Naive thymus-derived CD8-positive, alpha-beta T cell (primary cell): ENCODE measurements around the gene PAOX. TPM values are rescaled to one million over a fixed set of nuclear protein-coding genes. Genes with fewer than 3 reads are reported as not detected.
"Not testable (repeated sequence)": the region's sequence is repeated elsewhere in the genome, so short reads cannot be mapped to it uniquely, and the experiment has no call there.

Source experiments
- ATAC-seq, 2 donors: fragments of 150-1000 bp; cut with Tn5 transposase in 1 of 2; sonication (Bioruptor Pico), chemical (Tn5 transposase) in 1 of 2; 1 replicate in 1 of 2; 2 replicates in 1 of 2; pipeline ENCODE4 v1.10.0; 2021; ENCODE audit warnings: mild to moderate bottlenecking in 2 of 2, moderate library complexity in 2 of 2
- POLR2A ChIA-PET: fragments of 350-600 bp; sonication (Branson Sonifier 250); formaldehyde crosslinking; loops from one replicate; lab custom pipeline; 2021; ENCODE audit warnings: antibody characterized with exemption; lab: Charles Lee
- DNase-seq, 10 donors: peaks; one replicate each; pipeline versions ENCODE4 v3.0.0 to v3.0.0-alpha.2; 2020 to 2022
- H3K27ac Mint-ChIP-seq, 10 donors: one replicate each; pipeline ENCODE4 v1.8.0; 2020 to 2022; ENCODE audit warnings: mild to moderate bottlenecking in 10 of 10, mixed read lengths in 10 of 10, moderate library complexity in 4 of 10, inconsistent platforms in 1 of 10
- H3K27me3 Mint-ChIP-seq, 5 donors: one replicate each; pipeline ENCODE4 v1.8.0; 2021 to 2022; ENCODE audit warnings: mixed read lengths in 5 of 5
- H3K36me3 Mint-ChIP-seq, 3 donors: one replicate each; pipeline ENCODE4 v1.8.0; 2020 to 2022; ENCODE audit warnings: mixed read lengths in 3 of 3, mild to moderate bottlenecking in 2 of 3, inconsistent platforms in 1 of 3
- H3K4me1 Mint-ChIP-seq, 4 donors: one replicate each; pipeline ENCODE4 v1.8.0; 2021 to 2022; ENCODE audit warnings: mixed read lengths in 4 of 4
- H3K4me3 Mint-ChIP-seq, 10 donors: one replicate each; pipeline ENCODE4 v1.8.0; 2020 to 2022; ENCODE audit warnings: mild to moderate bottlenecking in 10 of 10, mixed read lengths in 10 of 10, moderate library complexity in 6 of 10, inconsistent platforms in 1 of 10
- H3K9me3 Mint-ChIP-seq, 9 donors: one replicate each; pipeline ENCODE4 v1.8.0; 2020 to 2022; ENCODE audit warnings: mixed read lengths in 9 of 9, mild to moderate bottlenecking in 3 of 9, inconsistent platforms in 1 of 9, moderate library complexity in 1 of 9
- polyA plus RNA-seq, 3 donors: library from polyadenylated mRNA; unstranded; fragments of 300-500 nt; fragmentation: Illumina TruSeq; gene quantifications; one replicate each; pipeline ENCODE4 v1.2.3, GENCODE V29; 2021
- total RNA-seq, 8 experiments: library from RNA in 2 of 8; stranded (reverse) in 2 of 8; gene quantifications; one replicate each; pipeline ENCODE4 v1.2.3 and lab custom pipeline; 2021 to 2026

PAOX gene
- total and polyA plus RNA-seq, 5 experiments from 2014 or later = 10.9 to 15.6 (median 11.9) TPM

DNA sequence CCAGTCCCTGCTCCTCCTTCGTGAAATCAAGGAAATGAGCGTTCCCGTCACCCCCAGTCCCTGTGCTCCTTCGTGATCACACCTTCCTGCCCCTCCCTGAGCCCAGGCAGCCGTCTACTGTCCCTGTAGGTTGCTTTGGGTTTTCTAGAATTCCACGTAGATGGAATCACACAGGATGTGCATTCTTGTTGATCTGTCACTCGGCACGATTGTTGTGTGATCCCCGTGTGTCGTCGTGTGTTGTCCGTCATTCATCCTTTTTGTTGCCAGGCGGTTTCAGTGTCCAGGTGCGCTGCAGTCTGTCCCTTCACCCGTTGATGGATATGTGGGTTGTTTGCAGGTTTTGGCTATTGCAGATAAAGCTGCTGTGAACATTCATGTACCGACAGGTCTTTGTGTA lies 24.3 kb downstream of the PAOX start:
- H3K27me3 Mint-ChIP-seq = no peaks in the 10 kb centered on the region
- POLR2A ChIA-PET = no interaction called here
- DNase-seq (no peak), ATAC-seq (no peak)
- H3K9me3 Mint-ChIP-seq = peaks cover 0 to 3% (median 0%) of the 10 kb centered on the region in 9 donors
- peaks cover 10 to 90% (median 27%) of the 10 kb centered on the region in 3 donors for H3K36me3 Mint-ChIP-seq
- no peak overlapping the region for H3K4me3 Mint-ChIP-seq
- H3K4me1 Mint-ChIP-seq = peaks cover 35 to 46% (median 40%) of the 10 kb centered on the region in 4 donors
- H3K27ac Mint-ChIP-seq = peak overlapping the region in 2 of 10 donors; percentile 35 to 58

DNA sequence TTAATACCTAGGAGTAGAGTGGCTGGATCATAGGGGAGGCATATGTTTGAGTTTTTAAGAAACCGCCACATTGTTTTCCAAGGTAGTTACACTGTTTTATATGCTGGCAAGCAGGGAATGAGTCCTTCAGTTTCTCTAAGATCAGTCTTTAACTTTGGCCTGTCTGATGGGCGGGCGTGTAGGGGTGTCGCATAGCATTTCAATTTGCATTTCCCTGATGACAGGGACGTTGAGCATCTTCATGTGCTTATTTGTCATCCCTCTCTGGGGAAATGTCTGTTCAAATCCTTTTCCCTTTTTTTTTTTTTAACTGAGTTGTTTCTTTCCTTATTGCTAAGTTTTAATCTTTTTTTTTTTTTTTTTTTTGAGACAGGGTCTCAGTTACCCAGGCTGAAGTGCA lies 24.7 kb downstream of the PAOX start:
- H3K4me1 Mint-ChIP-seq = peaks cover 35 to 47% (median 45%) of the 10 kb centered on the region in 4 donors
- POLR2A ChIA-PET = no interaction called here
- peaks cover 15 to 90% (median 31%) of the 10 kb centered on the region in 3 donors for H3K36me3 Mint-ChIP-seq
- H3K9me3 Mint-ChIP-seq = peaks cover 0 to 6% (median 0%) of the 10 kb centered on the region in 9 donors
- no peak overlapping the region for H3K4me3 Mint-ChIP-seq
- DNase-seq (no peak), ATAC-seq (no peak)
- H3K27me3 Mint-ChIP-seq = no peaks in the 10 kb centered on the region
- peak overlapping the region in 1 of 10 donors; percentile 58 for H3K27ac Mint-ChIP-seq

DNA sequence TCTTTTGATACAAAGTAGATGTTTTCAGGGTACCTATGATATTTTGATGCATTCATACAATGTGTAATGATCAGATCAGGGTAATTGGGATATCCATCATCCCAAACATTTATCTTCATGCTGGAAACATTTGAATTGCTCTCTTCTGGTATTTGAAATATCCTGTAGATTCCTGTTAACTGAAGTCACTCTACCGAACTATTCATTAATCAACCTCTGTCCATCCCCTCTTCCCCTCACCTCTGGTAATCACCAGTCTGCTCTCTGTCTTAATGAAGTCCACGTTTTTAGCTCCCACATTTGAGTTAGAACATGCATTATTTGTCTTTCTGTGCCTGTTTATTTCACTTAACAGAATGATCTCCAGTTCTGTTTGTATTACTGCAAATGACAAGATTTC lies 26.2 kb downstream of the PAOX start:
- H3K4me3 Mint-ChIP-seq = no peak overlapping the region
- peaks cover 44 to 56% (median 54%) of the 10 kb centered on the region in 4 donors for H3K4me1 Mint-ChIP-seq
- peaks cover 27 to 90% (median 44%) of the 10 kb centered on the region in 3 donors for H3K36me3 Mint-ChIP-seq
- peaks cover 0 to 6% (median 1%) of the 10 kb centered on the region in 9 donors for H3K9me3 Mint-ChIP-seq
- DNase-seq = no peak
- POLR2A ChIA-PET = no interaction called here
- H3K27me3 Mint-ChIP-seq = no peaks in the 10 kb centered on the region
- H3K27ac Mint-ChIP-seq = peak overlapping the region in 6 of 10 donors; percentile 0 to 72 (median 17)
- no peak for ATAC-seq

DNA sequence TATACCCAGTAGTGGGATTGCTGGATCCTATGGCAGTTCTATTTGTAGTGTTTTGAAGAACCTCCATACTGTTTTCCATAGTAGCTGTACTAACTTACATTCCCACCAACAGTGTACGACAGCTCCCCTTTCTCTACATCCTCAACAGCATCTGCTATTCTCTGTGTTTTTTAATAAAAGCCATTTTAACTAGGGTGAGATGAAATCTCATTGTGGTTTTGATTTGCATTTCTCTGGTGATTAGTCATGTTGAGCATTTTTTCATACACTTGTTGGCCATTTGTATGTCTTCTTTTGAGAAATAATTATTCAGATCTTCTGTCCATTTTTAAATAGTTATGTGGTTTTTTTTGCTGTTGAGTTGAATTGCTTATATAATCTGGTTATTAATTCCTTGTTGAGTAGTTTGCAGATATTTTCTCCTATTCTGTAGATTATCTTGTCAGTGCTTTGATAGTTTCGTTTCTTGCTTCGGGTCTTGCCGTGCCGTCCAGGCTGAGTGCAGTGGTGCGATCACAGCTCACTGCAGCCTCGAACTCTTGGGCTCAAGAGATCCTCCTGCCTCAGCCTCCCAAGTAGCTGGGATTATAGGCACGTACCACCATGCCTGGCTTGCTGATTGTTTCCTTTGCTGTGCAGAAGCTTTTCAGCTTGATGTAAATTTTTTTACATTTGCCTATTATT lies 26.9 kb downstream of the PAOX start:
- H3K9me3 Mint-ChIP-seq = peaks cover 0 to 12% (median 7%) of the 10 kb centered on the region in 9 donors
- DNase-seq = no peak
- no peak for ATAC-seq
- peak overlapping the region in 5 of 10 donors; percentile 23 to 76 (median 38) for H3K27ac Mint-ChIP-seq
- POLR2A ChIA-PET = no interaction called here
- peaks cover 33 to 91% (median 51%) of the 10 kb centered on the region in 3 donors for H3K36me3 Mint-ChIP-seq
- peaks cover 40 to 52% (median 49%) of the 10 kb centered on the region in 4 donors for H3K4me1 Mint-ChIP-seq
- H3K27me3 Mint-ChIP-seq = no peaks in the 10 kb centered on the region
- H3K4me3 Mint-ChIP-seq = no peak overlapping the region

DNA sequence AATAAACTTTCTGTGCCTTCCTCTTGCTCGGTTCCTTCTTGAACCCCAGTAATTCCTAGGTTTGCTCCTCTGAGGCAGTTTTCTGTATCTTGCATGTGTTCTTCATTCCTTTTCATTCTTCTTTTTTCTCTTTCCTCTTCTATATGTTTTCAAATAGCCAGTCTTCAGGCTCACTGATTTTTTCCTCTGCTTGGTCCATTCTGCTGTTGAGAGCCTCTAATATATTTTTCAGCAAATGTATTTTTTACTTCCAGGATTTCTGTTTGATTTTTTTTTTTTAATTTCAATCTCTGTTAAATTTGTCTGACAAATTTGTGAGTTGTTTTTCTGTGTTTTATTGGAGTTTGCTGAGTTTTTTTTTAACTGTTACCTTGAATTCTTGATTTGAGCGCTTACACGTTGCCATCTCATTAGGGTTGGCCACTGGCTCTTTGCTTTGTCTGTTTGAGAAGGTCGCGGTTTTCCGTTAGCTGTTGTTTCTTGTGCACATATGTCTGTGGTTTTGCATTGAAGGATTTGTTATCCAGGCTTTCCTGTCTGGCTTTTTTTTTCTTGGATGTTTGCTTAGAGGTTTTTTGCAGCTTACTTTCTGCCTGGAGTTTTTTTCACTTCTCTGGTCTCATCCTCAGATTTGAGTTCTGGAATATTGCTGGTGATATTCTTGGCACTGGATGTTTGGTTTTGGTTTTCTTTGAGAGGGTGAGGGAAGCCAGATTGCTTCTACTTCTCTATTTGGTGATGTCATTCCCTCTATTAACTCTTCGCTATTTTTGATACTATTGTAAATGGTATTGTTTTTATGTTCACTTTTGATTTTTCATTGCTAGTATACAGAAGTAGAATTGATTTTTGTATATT lies 32.7 kb downstream of the PAOX start:
- peak overlapping the region in 3 of 10 donors; percentile 20 to 41 (median 33) for H3K4me3 Mint-ChIP-seq
- no peaks in the 10 kb centered on the region for H3K27me3 Mint-ChIP-seq
- H3K36me3 Mint-ChIP-seq = peaks cover 64 to 90% (median 78%) of the 10 kb centered on the region in 3 donors
- peaks cover 6 to 44% (median 25%) of the 10 kb centered on the region in 9 donors for H3K9me3 Mint-ChIP-seq
- DNase-seq (no peak), ATAC-seq (no peak)
- H3K4me1 Mint-ChIP-seq = peaks cover 17 to 26% (median 25%) of the 10 kb centered on the region in 4 donors
- POLR2A ChIA-PET = interaction anchor here (1.1 kb wide), 1 partner anchor 31 kb away, joined by 3 read pairs; no protein-coding TSS in a partner anchor
- no peak overlapping the region for H3K27ac Mint-ChIP-seq

DNA sequence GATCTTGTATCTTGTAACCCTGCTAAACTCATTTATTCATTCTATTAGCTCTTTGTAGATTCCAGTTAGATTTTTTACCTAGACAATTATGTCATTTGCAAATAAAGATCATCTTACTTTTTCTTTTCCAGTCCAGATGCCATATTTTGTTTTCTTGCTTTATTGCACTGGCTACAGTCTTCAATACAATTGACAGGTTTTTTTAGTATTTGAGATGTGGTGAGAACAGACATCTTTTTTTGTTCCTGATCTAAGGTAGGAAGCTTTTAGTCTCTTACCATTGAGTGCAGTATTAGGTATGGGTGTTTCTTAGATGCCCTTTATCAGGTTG lies 33.3 kb downstream of the PAOX start:
- POLR2A ChIA-PET = interaction anchor here (1.1 kb wide), 1 partner anchor 31 kb away, joined by 3 read pairs; no protein-coding TSS in a partner anchor
- Mint-ChIP-seq H3K27ac (no peak overlapping the region), H3K9me3 (peaks cover 6 to 44% (median 25%) of the 10 kb centered on the region in 9 donors), H3K27me3 (no peaks in the 10 kb centered on the region), H3K36me3 (peaks cover 64 to 84% (median 75%) of the 10 kb centered on the region in 3 donors), H3K4me3 (no peak overlapping the region), H3K4me1 (peaks cover 13 to 26% (median 21%) of the 10 kb centered on the region in 4 donors)
- ATAC-seq = no peak
- DNase-seq = no peak

DNA sequence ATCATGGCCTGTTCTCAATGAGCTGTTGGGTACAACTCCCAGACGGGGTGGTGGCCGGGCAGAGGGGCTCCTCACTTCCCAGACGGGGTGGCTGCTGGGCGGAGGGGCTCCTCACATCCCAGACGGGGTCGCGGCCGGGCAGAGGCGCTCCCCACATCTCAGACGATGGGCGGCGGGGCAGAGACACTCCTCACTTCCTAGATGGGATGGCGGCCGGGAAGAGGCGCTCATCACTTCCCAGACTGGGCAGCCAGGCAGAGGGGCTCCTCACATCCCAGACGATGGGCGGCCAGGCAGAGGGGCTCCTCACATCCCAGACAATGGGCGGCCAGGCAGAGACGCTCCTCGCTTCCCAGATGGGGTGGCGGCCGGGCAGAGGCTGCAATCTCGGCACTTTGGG lies 35.3 kb downstream of the PAOX start:
- H3K36me3 Mint-ChIP-seq = peaks cover 47 to 73% (median 56%) of the 10 kb centered on the region in 3 donors
- H3K4me1 Mint-ChIP-seq, POLR2A ChIA-PET, DNase-seq, ATAC-seq, H3K27me3 Mint-ChIP-seq, H3K27ac Mint-ChIP-seq, H3K4me3 Mint-ChIP-seq: not testable (repeated sequence)
- peaks cover 6 to 38% (median 25%) of the 10 kb centered on the region in 9 donors for H3K9me3 Mint-ChIP-seq

DNA sequence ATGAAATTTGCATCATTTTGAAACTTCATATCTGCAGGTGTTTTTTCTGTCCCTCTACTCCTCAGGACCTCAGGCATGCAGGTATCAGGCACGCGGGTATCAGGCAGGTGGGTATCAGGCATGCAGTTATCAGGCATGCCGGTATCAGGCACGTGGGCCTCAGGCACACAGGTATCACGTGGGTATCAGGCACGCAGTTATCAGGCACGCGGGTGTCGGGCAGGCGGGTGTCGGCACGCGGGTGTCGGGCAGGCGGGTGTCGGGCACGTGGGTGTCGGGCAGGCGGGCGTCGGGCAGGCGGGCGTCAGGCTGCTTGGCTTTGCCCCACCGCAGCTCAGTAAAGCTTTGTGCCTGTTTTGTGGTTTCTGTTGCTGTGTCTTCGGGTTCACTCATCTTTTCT lies 36.7 kb downstream of the PAOX start:
- POLR2A ChIA-PET = no interaction called here
- H3K4me3 Mint-ChIP-seq = no peak overlapping the region
- H3K9me3 Mint-ChIP-seq = peaks cover 6 to 34% (median 20%) of the 10 kb centered on the region in 9 donors
- no peaks in the 10 kb centered on the region for H3K27me3 Mint-ChIP-seq
- no peak overlapping the region for H3K27ac Mint-ChIP-seq
- H3K36me3 Mint-ChIP-seq = peaks cover 37 to 69% (median 44%) of the 10 kb centered on the region in 3 donors
- no peak for ATAC-seq
- peaks cover 0 to 3% (median under 1%) of the 10 kb centered on the region in 4 donors for H3K4me1 Mint-ChIP-seq
- DNase-seq = no peak

DNA sequence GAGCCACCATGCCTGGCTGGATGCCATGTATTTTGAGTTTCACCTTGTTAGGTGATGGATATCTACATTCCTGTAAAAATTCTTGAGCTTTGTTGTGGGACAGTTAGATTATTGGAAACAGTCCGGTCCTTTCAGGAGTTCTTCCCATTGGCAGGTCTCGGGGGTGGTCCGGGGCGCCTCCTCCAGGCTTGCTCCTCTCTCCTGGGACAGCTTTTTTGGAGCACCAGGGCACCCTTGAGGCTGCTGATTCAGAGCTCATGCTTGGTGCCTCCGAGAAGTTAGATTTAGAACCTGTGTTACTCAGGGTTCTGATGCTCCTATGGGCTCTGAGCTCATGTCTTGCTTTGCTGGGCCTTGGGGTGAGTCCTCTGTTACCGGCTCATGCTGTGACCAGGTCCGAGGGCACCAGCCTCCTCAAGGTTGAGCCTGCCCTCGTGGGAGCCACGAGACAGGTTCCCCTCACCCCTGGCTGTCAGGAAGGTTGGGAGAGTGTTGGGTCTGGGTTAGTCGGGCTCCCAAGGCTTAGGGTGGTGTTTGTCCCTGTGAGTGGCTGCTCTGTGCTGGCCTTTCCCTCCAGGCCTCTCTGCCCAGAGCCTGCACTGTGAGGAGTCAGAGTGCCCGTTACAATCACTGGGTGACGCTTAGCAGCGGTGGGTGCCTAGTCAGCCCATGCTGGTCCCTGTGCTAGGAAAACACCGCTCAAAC lies 39.4 kb downstream of the PAOX start:
- no peak overlapping the region for H3K4me3 Mint-ChIP-seq
- POLR2A ChIA-PET = no interaction called here
- H3K4me1 Mint-ChIP-seq = peaks cover 2 to 9% (median 4%) of the 10 kb centered on the region in 4 donors
- peaks cover 13 to 43% (median 17%) of the 10 kb centered on the region in 3 donors for H3K36me3 Mint-ChIP-seq
- H3K9me3 Mint-ChIP-seq = peaks cover 0 to 9% (median 2%) of the 10 kb centered on the region in 9 donors
- ATAC-seq (no peak), DNase-seq (no peak)
- no peak overlapping the region for H3K27ac Mint-ChIP-seq
- peaks cover 0 to 2% (median 0%) of the 10 kb centered on the region in 5 donors for H3K27me3 Mint-ChIP-seq

DNA sequence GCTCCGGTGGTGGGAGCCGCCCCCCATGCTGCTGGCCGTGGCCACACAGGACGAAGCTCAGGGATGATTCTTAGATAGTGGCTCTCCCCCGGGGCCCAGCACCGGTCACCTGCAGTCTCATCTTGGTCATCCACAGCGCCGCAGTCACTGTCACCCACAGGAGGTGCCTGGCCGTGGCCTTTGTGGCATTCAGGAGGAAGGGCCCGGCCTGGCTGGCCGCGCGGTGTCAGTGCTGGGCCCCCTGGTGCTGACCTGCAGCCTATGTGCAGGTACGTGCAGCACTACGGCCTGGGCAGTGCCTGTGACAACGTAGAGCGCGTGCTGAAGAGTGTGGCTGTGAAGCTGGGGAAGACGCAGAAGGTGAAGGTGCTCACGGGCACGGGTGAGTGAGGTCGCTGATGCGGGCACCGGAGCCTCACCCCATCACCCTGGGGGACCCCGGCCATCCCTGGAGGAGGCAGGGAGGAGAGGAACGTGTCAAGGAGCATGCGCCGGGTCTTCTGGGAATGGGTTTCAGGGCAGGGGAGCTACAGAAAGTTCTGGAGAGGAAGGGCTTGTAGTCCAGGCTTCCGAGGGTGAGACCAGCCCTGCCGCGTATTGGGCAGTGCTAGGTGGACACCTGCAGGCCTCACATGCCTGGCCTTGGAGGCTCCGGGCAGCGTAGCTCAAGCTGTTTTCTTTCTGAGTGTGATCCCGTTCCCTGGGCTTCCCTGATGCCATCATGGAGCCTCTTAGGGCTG lies 40.3 kb downstream of the PAOX start:
- H3K4me3 Mint-ChIP-seq = no peak overlapping the region
- H3K36me3 Mint-ChIP-seq = peaks cover 10 to 36% (median 13%) of the 10 kb centered on the region in 3 donors
- DNase-seq = no peak
- H3K9me3 Mint-ChIP-seq = peaks cover 0 to 9% (median 0%) of the 10 kb centered on the region in 9 donors
- peaks cover 2 to 9% (median 6%) of the 10 kb centered on the region in 4 donors for H3K4me1 Mint-ChIP-seq
- no peak for ATAC-seq
- no peak overlapping the region for H3K27ac Mint-ChIP-seq
- peaks cover 0 to 2% (median 0%) of the 10 kb centered on the region in 5 donors for H3K27me3 Mint-ChIP-seq
- POLR2A ChIA-PET = no interaction called here

DNA sequence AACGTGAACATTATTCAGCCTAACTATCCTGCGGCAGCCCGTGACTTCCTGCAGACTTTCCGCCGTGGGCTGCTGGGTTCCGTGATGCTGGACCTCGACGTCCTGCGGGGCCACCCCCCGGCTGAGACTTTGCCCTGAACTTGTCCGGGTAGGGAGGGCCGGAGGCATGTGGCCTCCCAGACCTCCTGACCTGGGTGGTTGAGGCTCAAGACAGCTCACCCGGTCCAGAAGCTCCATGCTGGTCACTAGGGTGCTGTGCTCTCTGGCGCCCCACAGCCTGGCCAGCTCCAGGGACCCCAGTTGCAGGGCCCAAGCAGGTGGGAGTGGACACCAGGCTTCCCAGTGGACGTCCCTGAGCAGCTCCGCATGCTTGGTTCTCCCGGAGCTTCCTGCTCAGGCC lies 41.0 kb downstream of the PAOX start:
- ATAC-seq (no peak), DNase-seq (no peak)
- H3K27me3 Mint-ChIP-seq = peaks cover 0 to 2% (median 0%) of the 10 kb centered on the region in 5 donors
- H3K4me1 Mint-ChIP-seq = peaks cover 2 to 9% (median 6%) of the 10 kb centered on the region in 4 donors
- no peak overlapping the region for H3K4me3 Mint-ChIP-seq
- H3K36me3 Mint-ChIP-seq = peaks cover 10 to 29% (median 10%) of the 10 kb centered on the region in 3 donors
- POLR2A ChIA-PET = no interaction called here
- H3K27ac Mint-ChIP-seq = no peak overlapping the region
- peaks cover 0 to 9% (median 0%) of the 10 kb centered on the region in 9 donors for H3K9me3 Mint-ChIP-seq
